Epithelial cell of proximal tubule (primary cell): ENCODE data around the gene CTSW. TPM values are rescaled to one million over a fixed set of nuclear protein-coding genes. Genes with fewer than 3 reads are reported as not detected.
A peak's percentile ranks its signal among the peaks of the same experiment; 100 is the strongest.

Experiments
- DNase-seq: peaks from one replicate; pipeline ENCODE4 v3.0.0-alpha.2; 2011; ENCODE audit warnings: low read depth
- H3K4me3 ChIP-seq: 2 replicates; pipeline ENCODE4 v1.5.1; 2011; ENCODE audit warnings: low read depth, mild to moderate bottlenecking, low read length
- CTCF ChIP-seq: conservative IDR thresholded peaks from 2 replicates; pipeline ENCODE4 v1.5.1; 2012; ENCODE audit warnings: low read depth, mild to moderate bottlenecking, low read length
- total RNA-seq: library from RNA; depleted of rRNA; stranded (reverse); fragments of >200 nt; gene quantifications from 2 replicates; pipeline ENCODE4 v1.2.3, GENCODE V29; 2015

Gene CTSW
- total RNA-seq, 1 donor from 2014 or later: 1.2 TPM

GRCh38 chr11:65897020-65897471 lies 17.4 kb downstream of the CTSW start:
- no peak for DNase-seq
- H3K4me3 ChIP-seq: no peak overlapping the region
- no peak for TF ChIP-seq CTCF

DNA sequence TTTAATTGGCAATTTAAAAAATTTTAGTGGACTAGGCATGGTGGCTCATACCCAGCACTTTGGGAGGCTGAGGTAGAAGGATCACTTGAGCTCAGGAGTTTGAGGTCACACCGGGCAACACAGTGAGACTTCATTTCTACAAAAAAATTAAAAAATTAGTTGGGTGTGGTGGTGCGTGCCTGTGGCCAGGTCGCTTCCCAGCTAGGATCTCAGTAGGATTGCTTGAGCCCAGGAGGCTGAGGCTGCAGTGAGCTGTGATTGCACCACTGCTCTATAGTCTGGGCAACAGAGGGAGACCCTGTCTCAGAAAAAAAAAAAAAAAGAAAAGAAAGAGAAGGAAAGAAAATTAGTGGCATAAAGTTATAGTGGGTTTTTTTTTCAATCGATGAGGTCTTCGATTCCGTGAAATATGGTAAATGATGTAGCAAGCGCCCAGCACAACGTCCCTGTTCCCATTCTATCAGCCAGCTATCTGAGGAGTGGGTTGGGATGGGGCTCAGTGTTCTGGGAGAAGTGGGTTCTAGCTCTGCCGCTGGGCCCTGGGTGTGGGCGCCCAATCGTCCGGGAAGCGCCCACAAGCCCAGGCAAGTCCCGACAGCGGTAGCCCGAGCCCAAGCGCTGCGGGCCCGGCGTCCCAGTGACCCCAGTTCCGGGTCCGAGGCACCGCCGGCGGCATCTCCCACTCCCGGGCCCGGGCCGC lies 19.2 kb downstream of the CTSW start:
- peak overlapping the region; percentile 80 for H3K4me3 ChIP-seq
- no peak for TF ChIP-seq CTCF
- DNase-seq: no peak

DNA sequence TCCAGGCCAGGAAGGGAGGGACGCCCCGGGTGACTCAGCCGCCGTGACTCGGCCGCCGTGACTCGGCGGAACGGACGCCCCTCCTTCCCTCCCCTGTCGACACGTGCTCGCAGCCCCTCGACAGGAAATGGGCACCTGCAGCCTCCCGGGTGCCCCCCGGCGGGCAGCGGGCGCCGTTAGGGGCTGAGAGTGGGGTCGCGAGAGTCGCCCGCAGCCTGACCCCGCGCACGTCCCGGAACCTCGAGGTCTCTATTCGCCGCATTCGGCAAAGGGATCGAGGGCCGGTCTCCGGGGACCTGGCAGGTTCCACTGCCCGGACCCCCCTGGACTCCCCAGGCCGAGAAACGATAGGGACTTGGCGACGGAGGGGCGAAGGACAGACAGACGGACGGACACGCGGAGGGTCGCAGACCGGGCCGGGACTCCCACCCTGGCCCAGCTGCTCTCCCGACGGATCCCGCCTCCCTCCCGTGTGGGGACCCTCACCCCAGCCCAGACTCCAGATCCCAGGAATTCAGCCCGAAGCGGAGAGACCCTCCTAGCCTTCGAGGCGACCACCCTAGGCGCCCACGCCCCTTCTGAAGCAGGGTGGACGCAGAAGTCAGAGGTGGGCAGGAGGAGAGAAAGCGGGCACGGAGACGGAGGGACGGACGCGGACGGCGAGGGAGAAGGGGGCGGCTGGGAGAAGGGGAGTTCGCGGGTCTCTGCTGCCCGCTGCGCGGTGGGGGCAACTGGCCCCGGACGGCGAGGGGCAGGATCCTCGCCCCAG lies 19.9 kb downstream of the CTSW start:
- DNase-seq: no peak
- H3K4me3 ChIP-seq: peak overlapping the region; percentile 80
- TF ChIP-seq CTCF: no peak

DNA sequence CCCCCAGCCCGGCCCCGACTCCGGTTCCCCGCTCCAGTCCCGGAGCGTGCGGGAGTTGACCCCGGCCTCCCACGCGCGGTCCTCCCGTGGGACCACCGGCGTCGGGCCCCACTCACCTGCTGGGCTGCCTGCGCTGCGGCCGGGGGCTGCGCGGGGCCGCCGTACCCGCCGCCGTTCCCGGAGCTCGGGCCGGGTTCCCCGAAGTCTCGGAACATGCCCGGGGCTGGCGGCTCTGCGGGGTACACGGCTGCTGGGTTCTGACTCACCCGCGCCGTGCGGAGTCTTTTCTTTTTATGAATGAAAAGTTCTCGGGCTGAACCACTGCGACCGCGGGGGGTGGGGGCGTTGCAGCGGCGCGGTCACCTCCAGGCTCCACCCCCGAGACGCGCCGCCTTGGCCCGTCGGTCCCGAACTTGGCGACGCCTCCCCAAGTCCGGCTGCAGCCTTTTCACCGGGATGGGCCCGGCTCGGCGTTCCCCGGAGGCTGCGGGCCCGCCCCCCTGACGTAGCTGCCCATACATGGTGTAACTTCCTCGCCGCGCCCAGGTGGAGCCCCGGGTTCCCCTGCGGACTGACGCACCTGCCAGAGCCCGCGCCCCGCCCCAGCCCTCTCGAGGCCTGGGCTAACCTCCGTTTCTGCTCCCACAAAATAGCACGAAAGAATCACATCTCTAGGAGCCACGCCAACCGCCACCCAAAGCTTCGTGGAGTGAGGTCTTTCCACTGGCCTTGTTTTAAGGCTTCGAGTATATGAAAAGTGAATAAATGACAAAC lies 20.7 kb downstream of the CTSW start, which contains the start of gene FOSL1:
Gene FOSL1 (minus strand): TSS at position 264 of the 774 bp plus-strand sequence. CDS start 49 bp downstream, at position 215.
- no peak for TF ChIP-seq CTCF
- no peak for DNase-seq
- H3K4me3 ChIP-seq: peak within 1 kb of the TSS; percentile 80

GRCh38 chr11:65900899-65901180 lies 21.2 kb downstream of the CTSW start:
- no peak for DNase-seq
- peak overlapping the region; percentile 80 for H3K4me3 ChIP-seq
- no peak for TF ChIP-seq CTCF

- TF ChIP-seq CTCF: no peak
- DNase-seq: no peak
- H3K4me3 ChIP-seq: no peak overlapping the region
These were observed 23.4 kb downstream of the CTSW start for GRCh38 chr11:65903068-65903481.
